Tibial nerve (tissue), 4 donors: ENCODE measurements around the gene RYR1. TPM values are rescaled to one million over a fixed set of nuclear protein-coding genes. Genes with fewer than 3 reads are reported as not detected.

Source experiments
- DNase-seq, 2 donors: peaks; one replicate each; pipeline ENCODE4 v3.0.0-alpha.2; 2019; ENCODE audit warnings: low spot score in 2 of 2
- H3K27ac ChIP-seq, 4 donors: fragments of 200-600 bp; sonication (generic) in 3 of 4; one replicate each; pipeline ENCODE4 v1.5.1; 2017 to 2019; ENCODE audit warnings: mild to moderate bottlenecking in 1 of 4
- H3K27me3 ChIP-seq, 2 donors: fragments of 200-600 bp; sonication (generic) in 1 of 2; one replicate each; pipeline versions ENCODE4 v1.5.1 to v1.6.0; 2017 to 2019
- H3K36me3 ChIP-seq, 3 donors: fragments of 200-600 bp; sonication (generic); one replicate each; pipeline ENCODE4 v1.5.1; 2018 to 2019
- H3K4me1 ChIP-seq, 4 donors: fragments of 200-600 bp; sonication (generic) in 3 of 4; one replicate each; pipeline ENCODE4 v1.5.1; 2017 to 2019
- H3K4me3 ChIP-seq, 4 donors: fragments of 200-600 bp; sonication (generic) in 3 of 4; one replicate each; pipeline ENCODE4 v1.5.1; 2017 to 2019; ENCODE audit warnings: mild to moderate bottlenecking in 1 of 4, moderate library complexity in 1 of 4
- H3K9me3 ChIP-seq, 4 donors: fragments of 200-600 bp; sonication (generic) in 3 of 4; one replicate each; pipeline ENCODE4 v1.5.1; 2017 to 2019
- EP300 ChIP-seq, 2 donors: sonication (generic); formaldehyde crosslinking; IDR thresholded peaks; one replicate each; pipeline ENCODE4 v1.6.1; 2017; ENCODE audit warnings: antibody characterized with exemption in 2 of 2, mild to moderate bottlenecking in 1 of 2
- POLR2A ChIP-seq, 2 donors: fragments of 450-650 bp; IDR thresholded peaks; one replicate each; pipeline ENCODE4 v1.6.1; 2017; ENCODE audit warnings: antibody characterized with exemption in 2 of 2, mild to moderate bottlenecking in 2 of 2, moderate library complexity in 2 of 2
- WGBS, 2 donors: methylation state at CpG; one replicate each; pipeline ENCODE4 v1.1.5; 2018; 5-methylcytosine and 5-hydroxymethylcytosine counted together
- total RNA-seq, 4 donors: library from RNA; depleted of rRNA; stranded (reverse); fragments of >200 nt; gene quantifications; one replicate each; pipeline ENCODE4 v1.1.0, GENCODE V29; 2016
- TF ChIP-seq, protein P1 (sequence below), 5 experiments: fragments of 200-600 bp in 3 of 5; fragments of 450-650 bp in 2 of 5; sonication (generic) in 3 of 5; IDR thresholded peaks; one replicate each; pipeline ENCODE4 v1.5.1; 2016 to 2019; ENCODE audit warnings: antibody characterized with exemption in 5 of 5, mild to moderate bottlenecking in 3 of 5, moderate library complexity in 2 of 5

RYR1 gene
- total RNA-seq, 4 donors from 2014 or later = 5.7 to 18.1 (median 12.0) TPM

DNA sequence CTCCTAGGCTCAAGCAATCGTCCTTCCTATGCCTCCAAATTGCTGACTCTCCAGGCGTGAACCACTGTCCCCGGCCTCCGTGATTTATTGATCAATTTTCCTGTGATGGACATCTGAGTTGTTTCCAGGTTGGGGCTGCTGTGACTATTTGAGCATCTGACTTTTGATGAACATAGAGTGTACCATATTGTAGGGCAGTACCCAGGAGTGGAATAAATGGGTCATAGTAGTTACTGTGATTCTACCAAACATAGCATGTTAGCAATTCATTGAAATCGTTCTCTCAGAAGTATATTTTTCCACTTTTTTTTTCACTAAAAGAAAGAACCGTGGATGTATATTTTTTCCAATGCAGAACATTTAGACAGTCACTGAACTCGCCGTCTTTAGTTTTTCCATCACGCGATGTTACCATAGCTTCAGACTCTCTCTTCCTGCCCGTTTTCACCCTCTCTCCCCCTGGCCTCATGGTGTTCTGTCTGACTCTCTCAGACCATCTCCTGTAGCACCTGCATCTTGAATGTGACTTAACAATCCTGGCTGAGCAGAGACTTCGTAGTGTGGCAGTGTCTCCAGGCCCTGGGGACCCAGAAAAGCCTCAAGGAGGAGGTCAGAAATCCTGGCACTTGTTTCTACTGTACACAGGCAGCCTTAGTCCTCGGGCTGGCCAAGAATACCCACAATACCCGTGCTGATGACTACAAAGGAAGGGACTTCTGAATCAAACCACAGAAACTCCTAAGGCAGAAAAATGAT, 4.3 kb upstream of the RYR1 start:
- no peak overlapping the region for H3K4me3 ChIP-seq
- H3K27ac ChIP-seq = no peak overlapping the region
- H3K4me1 ChIP-seq = peaks cover 0 to 4% (median 0%) of the 10 kb centered on the region in 4 donors
- H3K27me3 ChIP-seq = peaks cover 0 to 61% of the 10 kb centered on the region in 2 donors
- WGBS, 2 donors = 58 to 65% methylated on average over 14 of the region's 14 CpGs
- no peaks in the 10 kb centered on the region for H3K36me3 ChIP-seq
- H3K9me3 ChIP-seq = no peaks in the 10 kb centered on the region
- TF ChIP-seq EP300 (IDR thresholded peaks at IDR 0.05) (no peak), POLR2A (IDR thresholded peaks at IDR 0.05) (no peak)
- TF ChIP-seq, protein P1, sequence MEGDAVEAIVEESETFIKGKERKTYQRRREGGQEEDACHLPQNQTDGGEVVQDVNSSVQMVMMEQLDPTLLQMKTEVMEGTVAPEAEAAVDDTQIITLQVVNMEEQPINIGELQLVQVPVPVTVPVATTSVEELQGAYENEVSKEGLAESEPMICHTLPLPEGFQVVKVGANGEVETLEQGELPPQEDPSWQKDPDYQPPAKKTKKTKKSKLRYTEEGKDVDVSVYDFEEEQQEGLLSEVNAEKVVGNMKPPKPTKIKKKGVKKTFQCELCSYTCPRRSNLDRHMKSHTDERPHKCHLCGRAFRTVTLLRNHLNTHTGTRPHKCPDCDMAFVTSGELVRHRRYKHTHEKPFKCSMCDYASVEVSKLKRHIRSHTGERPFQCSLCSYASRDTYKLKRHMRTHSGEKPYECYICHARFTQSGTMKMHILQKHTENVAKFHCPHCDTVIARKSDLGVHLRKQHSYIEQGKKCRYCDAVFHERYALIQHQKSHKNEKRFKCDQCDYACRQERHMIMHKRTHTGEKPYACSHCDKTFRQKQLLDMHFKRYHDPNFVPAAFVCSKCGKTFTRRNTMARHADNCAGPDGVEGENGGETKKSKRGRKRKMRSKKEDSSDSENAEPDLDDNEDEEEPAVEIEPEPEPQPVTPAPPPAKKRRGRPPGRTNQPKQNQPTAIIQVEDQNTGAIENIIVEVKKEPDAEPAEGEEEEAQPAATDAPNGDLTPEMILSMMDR (IDR thresholded peaks at IDR 0.05) = no peak
- no peak for DNase-seq

DNA sequence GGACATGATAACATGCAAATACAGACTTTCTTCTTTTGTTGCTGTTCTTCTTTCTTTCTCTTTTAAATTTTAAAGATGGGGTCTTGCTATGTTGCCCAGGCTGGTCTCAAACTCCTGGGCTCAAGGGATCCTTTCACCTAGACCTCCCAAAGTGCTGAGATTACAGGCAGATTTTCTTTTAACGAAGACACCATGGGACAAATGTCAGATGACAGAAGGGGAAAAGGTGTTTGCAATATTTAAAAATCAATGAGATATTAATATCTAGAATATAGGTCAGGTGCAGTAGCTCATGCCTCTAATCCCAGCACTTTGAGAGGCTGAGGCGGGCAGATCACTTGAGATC, 3.7 kb upstream of the RYR1 start:
- no peak for DNase-seq
- 79 to 94% methylated on average over 2 of the region's 2 CpGs for WGBS, 2 donors
- no peak overlapping the region for H3K4me3 ChIP-seq

GRCh38 chr19:38430931-38431330, 2.6 kb upstream of the RYR1 start:
- Histone ChIP-seq H3K27ac (no peak overlapping the region), H3K27me3 (peaks cover 0 to 61% of the 10 kb centered on the region in 2 donors), H3K4me1 (peaks cover 0 to 4% (median 0%) of the 10 kb centered on the region in 4 donors), H3K36me3 (no peaks in the 10 kb centered on the region), H3K9me3 (no peaks in the 10 kb centered on the region), H3K4me3 (no peak overlapping the region)
- 84 to 88% methylated on average over 7 of the region's 7 CpGs for WGBS, 2 donors
- TF ChIP-seq EP300 (IDR thresholded peaks at IDR 0.05) (no peak), POLR2A (IDR thresholded peaks at IDR 0.05) (no peak)
- TF ChIP-seq, protein P1 (IDR thresholded peaks at IDR 0.05) = no peak
- no peak for DNase-seq

More for the DNA sequence above, 3.7 kb upstream of the RYR1 start:
- Histone ChIP-seq H3K4me1 (peaks cover 0 to 4% (median 0%) of the 10 kb centered on the region in 4 donors), H3K27ac (no peak overlapping the region), H3K36me3 (no peaks in the 10 kb centered on the region), H3K9me3 (no peaks in the 10 kb centered on the region), H3K27me3 (peaks cover 0 to 61% of the 10 kb centered on the region in 2 donors)
- TF ChIP-seq POLR2A (IDR thresholded peaks at IDR 0.05) = no peak
- TF ChIP-seq, protein P1 (IDR thresholded peaks at IDR 0.05) = no peak
- no peak for TF ChIP-seq EP300 (IDR thresholded peaks at IDR 0.05)

DNA sequence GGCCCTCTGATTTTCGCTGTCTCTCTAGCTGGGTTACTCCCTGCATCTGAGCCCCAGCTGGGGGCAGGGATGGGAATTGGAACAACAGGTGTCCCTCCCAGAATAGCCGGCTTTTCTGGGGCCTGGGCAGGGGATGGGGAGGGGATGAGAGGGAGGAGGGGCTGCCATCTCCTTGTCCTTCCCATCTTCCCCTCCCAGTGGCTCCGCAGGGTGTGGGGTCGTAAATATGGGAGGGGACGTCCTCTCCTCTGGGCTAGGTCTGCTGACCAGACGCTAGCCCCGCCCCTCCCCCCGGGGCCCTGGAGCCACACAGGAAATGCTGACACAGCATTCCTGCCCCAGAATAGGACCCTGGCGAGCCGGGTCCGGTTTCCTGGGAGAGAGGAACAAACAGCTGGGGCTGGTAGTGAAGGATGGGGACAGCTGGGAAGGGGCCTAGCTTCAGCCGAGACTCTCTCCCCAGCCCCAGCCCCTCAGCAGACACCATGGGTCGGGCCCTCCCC, 1.1 kb downstream of the RYR1 start:
- peaks cover 0 to 4% (median 0%) of the 10 kb centered on the region in 4 donors for H3K4me1 ChIP-seq
- peak overlapping the region in 1 of 4 donors; percentile 36 for H3K4me3 ChIP-seq
- no peaks in the 10 kb centered on the region for H3K36me3 ChIP-seq
- no peak for TF ChIP-seq POLR2A (IDR thresholded peaks at IDR 0.05)
- TF ChIP-seq EP300 (IDR thresholded peaks at IDR 0.05) = no peak
- TF ChIP-seq, protein P1 (IDR thresholded peaks at IDR 0.05) = no peak
- WGBS, 2 donors = 4 to 8% methylated on average over 5 to 13 of the region's 13 CpGs
- H3K27me3 ChIP-seq = peaks cover 0 to 48% of the 10 kb centered on the region in 2 donors
- H3K9me3 ChIP-seq = no peaks in the 10 kb centered on the region
- no peak overlapping the region for H3K27ac ChIP-seq
- DNase-seq = peak in 1 of 2 donors; percentile 22

GRCh38 chr19:38437295-38437694, 3.8 kb downstream of the RYR1 start:
- Histone ChIP-seq H3K4me1 (peaks cover 0 to 4% (median 0%) of the 10 kb centered on the region in 4 donors), H3K9me3 (no peaks in the 10 kb centered on the region), H3K4me3 (no peak overlapping the region), H3K36me3 (no peaks in the 10 kb centered on the region), H3K27ac (no peak overlapping the region), H3K27me3 (peaks cover 0 to 36% of the 10 kb centered on the region in 2 donors)
- WGBS, 2 donors = 92 to 96% methylated on average over 6 of the region's 6 CpGs
- no peak for DNase-seq
- TF ChIP-seq POLR2A (IDR thresholded peaks at IDR 0.05) (no peak), EP300 (IDR thresholded peaks at IDR 0.05) (no peak)
- TF ChIP-seq, protein P1 (IDR thresholded peaks at IDR 0.05) = no peak
